COLO829 (cell line): ENCODE measurements around the gene ZMYM4.
A peak's percentile ranks its signal among the peaks of the same experiment; 100 is the strongest.
"Not testable (repeated sequence)": the region's sequence is repeated elsewhere in the genome, so short reads cannot be mapped to it uniquely, and the experiment has no call there.

Source experiments
- DNase-seq: peaks from one replicate; pipeline ENCODE4 v3.0.0; 2012; ENCODE audit warnings: low spot score

The ZMYM4 gene

DNA sequence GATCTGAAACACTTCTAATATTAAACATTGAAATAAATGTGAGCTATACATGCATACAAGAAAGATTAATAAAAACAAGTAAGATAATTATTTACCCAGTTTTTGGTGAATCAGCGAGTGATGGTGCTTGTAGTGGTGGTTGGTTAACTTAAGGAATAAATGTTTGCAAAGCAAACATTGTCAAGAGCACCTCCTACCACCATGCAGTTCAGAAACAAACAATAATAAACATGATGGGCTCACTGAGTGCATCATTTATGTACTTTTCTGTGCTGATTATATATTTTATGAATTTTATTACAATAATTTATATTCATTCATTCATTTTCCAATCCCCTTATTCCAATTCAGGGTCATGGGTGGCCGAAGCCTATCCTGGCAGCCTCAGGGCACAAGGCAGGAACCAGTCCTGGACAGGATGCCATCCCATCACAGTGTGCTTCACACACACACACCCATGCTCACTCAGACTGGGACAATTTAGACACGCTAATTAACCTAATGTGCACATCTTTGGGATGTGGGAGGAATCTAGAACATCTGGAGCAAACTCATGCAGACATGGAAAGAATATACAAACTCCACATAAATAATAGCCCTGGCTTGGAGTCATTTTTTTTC lies 57.8 kb downstream of the ZMYM4 start:
- DNase-seq: no peak

DNA sequence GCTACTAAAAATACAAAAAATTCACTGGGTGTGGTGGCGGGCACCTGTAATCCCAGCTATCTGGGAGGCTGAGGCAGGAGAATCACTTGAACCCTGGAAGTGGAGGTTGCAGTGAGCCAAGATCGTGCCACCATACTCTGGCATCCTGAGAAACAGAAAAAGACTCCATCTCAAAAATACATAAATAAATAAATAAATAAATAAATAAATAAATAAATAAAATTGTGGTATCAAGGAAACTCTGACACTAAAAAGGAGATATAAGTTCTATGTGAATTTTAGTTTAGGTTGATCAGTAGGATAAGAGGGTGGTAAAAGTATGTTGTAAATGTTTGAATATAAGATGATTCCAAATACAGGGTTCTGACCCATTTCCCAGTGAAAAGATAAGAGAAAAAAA lies 63.1 kb downstream of the ZMYM4 start:
- not testable (repeated sequence) for DNase-seq

GRCh38 chr1:35334485-35334884 lies 66.0 kb downstream of the ZMYM4 start:
- peak; percentile 63 for DNase-seq

DNA sequence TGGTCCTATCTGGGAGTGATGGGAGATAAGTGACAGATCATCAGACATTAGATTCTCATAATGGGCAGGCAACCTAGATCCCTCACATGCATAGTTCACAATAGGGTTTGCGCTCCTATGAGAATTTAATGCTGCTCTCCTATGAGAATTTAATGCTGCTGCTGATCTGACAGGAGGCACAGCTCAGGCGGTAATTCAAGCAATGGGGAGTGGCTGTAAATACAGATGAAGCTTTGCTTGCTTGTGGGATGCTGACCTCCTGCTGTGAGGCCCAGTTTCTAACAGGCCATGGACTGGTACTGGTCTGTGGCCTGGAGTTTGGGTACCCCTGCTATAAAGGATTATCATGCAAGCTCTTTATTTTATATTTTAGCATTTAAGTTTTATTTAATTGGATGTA lies 72.0 kb downstream of the ZMYM4 start:
- DNase-seq: no peak

GRCh38 chr1:35345439-35345981 lies 77.0 kb downstream of the ZMYM4 start:
- no peak for DNase-seq

DNA sequence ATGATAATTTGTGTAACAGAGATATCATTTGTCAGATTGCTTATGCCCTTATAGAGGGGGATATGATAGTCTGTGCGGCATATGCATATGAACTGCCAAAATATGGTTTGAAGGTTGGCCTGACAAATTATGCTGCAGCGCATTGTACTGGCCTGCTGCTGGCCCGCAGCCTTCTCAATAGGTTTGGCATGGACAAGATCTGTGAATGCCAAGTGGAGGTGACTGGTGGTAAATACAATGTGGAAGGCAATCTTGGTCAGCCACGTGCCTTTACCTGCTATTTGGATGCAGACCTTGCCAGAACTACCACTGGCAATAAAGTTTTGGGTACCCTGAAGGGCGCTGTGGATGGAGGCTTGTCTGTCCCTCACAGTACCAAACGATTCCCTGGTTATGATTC lies 82.4 kb downstream of the ZMYM4 start:
- DNase-seq: no peak

DNA sequence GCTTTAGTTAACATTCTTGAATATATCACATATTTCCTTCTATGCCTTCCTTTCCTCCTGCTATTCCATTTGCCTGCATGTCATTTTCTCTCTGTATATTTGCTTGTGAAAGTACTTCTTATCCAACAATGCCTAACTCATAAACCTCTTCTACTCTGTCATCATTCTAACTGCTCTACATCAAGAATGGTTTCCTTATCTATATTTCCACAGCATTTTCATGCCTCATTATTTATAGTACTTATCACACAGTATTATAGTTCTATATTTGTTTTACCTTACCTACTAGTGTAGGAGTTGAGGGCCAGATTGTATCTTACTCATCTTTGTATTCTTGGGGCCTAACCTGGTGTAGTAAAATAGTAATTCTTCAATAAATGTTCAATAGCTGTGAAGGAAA lies 91.5 kb downstream of the ZMYM4 start:
- DNase-seq: no peak

GRCh38 chr1:35361638-35362037 lies 93.1 kb downstream of the ZMYM4 start:
- no peak for DNase-seq

DNA sequence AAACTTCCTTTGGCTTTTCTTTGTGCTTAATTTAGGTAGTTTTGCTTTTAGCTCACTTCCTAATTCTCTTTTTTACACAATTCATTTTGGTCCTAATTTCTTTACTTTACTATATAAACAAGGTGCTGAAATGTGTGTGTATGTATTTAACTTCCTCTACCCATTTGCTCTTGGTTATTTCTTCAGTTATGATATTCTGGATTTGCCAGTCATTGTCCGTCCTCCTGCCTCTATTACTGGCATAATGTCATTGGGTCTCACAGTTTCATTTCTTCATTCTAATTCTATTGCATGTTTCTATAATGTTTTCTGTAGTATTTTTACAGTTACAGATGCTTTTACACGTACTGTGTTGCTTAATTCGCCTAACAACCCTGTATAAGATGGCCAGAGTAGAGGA lies 96.2 kb downstream of the ZMYM4 start:
- no peak for DNase-seq

DNA sequence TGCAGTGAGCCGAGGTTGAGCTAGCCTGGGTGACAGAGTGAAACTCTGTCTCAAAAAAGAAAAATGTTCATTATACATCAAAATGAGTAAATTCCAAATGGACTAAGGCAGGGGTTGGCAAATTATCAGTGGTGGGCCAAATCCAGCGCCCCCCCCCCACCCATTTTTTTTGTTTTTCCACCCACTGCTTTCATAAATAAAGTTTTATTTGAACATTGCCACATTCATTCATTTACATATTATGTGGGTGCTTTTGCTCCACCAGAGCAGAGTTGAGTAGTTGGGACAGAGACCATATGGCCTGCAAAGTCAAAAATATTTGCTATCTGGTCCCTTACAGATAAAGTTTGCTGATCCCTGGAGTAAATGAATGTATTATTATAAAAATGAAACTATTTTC lies 99.4 kb downstream of the ZMYM4 start:
- no peak for DNase-seq

DNA sequence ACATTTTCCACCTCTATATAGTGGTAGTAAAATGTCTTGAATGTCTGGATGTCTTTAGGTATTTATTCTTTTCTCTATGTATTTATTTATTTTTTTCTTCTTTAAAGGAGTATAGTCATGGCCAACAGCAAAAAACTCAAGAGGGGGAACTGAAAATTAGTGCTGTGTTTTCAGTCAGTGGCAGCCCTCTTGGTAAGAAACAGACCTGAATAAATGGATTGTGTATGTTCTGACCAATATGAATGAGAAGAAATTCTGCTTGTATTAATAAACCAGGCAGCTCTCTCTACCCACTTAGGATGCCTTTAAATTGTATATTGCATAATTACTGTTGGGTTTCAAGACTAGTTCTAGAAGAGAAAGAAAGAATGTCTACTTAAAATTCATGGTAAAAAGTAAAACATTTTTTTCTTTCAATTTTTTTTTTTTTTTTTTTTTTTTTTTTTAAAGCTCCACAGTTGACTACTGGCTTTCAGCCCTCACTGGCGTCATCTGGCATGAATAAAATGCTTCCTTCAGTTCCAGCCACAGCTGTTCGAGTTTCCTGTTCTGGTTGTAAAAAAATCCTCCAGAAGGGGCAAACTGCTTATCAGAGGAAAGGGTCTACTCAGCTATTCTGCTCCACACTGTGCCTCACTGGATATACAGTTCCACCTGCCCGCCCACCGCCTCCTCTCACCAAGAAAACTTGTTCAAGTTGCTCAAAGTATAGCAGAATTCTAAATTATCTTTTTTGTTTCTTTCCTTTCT lies 101.6 kb downstream of the ZMYM4 start:
- peak; percentile 58 for DNase-seq

DNA sequence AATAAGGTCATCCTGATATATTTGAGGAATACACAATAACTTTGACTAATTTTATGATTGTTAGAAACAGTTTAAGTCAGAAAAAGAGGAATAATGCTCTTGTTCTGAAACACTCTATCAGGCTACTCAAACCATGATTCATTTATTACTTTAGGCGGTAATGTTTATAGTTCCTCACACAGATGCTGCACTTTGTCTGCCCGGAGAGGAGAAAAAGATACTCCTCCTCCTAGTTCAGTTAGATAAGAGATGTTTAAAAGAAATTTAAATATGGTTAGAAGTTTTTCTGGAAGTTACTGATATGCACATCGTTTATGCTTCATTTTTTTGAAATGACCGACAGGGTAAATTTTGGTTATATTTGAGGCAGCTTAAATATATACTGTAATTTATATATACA lies 103.0 kb downstream of the ZMYM4 start:
- no peak for DNase-seq

DNA sequence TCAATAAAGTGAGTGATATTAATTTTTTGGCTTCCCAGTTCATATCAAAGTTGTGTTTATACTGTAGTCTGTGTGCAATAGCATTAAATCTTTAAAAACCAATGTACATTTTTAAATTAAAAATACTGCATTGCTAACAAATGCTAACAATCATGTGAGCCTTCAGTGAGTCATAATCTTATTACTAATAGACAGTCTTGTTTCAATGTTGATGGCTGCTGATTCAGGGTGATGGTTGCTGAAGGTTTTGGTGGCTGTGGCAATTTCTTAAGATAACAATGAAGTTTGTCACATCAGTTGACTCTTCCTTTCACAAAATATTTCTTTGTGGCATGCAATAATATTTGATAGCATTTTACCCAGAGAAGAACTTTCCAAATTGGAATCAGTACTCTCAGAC lies 109.0 kb downstream of the ZMYM4 start:
- DNase-seq: no peak

GRCh38 chr1:35379317-35380000 lies 111.0 kb downstream of the ZMYM4 start:
- DNase-seq: peak; percentile 25

GRCh38 chr1:35380111-35380510 lies 111.6 kb downstream of the ZMYM4 start:
- not testable (repeated sequence) for DNase-seq

- DNase-seq: no peak
These were observed 113.6 kb downstream of the ZMYM4 start for GRCh38 chr1:35382107-35382506.

DNA sequence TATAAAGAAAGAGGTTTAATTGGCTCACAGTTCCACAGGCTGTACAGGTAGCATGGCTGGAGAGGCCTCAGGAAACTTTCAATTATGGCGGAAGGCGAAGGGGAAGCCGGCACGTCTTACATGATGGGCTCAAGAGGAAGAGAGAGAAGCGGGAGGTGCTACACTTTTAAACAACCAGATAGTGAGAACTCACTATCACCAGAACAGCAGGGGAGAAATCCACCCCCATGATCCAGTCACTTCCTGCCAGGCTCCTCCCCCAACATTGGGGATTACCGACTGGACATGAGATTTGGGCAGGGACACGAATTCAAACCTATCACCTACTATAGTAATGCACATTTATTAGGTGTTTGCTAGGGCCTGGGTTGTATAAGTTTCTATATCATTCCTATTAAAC lies 117.8 kb downstream of the ZMYM4 start:
- DNase-seq: no peak

DNA sequence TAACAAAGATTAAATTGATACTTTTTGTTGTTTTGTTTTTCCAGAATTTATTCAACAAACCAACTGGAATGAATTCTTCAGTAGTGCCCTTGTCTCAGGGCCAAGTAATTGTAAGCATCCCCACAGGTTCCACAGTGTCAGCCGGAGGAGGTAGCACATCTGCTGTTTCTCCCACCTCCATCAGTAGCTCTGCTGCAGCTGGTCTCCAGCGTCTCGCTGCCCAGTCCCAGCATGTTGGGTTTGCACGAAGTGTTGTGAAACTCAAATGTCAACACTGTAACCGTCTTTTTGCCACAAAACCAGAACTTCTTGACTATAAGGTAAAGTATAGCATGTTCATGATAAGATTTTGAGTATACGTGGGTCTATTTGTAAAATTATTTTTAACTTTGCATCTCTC lies 118.5 kb downstream of the ZMYM4 start:
- DNase-seq: no peak

- DNase-seq: no peak
These were observed 122.3 kb downstream of the ZMYM4 start for GRCh38 chr1:35390600-35391494.

- no peak for DNase-seq
These were observed 125.9 kb downstream of the ZMYM4 start for GRCh38 chr1:35394386-35394785.

GRCh38 chr1:35398739-35399138 lies 130.2 kb downstream of the ZMYM4 start:
- no peak for DNase-seq

DNA sequence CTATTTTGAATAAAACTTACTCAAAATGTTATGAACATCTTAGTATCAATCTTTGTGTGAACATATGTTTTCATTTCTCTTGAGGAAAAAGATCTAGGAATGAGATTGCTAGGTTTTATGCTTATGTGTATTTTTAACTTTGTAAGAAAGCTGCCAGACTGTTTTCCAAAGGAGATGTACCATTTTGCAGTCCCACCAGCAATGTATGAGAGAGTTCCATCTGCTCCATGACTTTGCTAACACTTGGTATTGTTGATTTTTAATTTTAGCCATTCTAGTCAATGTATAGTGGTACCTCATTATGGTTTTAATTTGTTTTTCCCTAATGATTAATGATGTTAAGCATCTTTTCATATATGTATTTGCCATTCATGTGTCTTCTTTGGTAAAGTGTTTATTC lies 132.5 kb downstream of the ZMYM4 start:
- DNase-seq: no peak
